Hindlimb muscle (tissue), 1 donor: ENCODE results near the gene TOB1. TPM values are rescaled to one million over a fixed set of nuclear protein-coding genes. Genes with fewer than 3 reads are reported as not detected.
A peak's percentile ranks its signal among the peaks of the same experiment; 100 is the strongest.
"Not testable (repeated sequence)": the region's sequence is repeated elsewhere in the genome, so short reads cannot be mapped to it uniquely, and the experiment has no call there.

Experiments
- DNase-seq: peaks from one replicate; pipeline ENCODE4 v3.0.0-alpha.2; 2013
- polyA plus RNA-seq: library from polyadenylated mRNA; unstranded; fragments of 120-200 nt; gene quantifications from one replicate; pipeline ENCODE4 v1.2.1, GENCODE V29; 2013; ENCODE audit not compliant: insufficient read length

TOB1 gene
- polyA plus RNA-seq, 1 donor: 50.8 TPM

- peak; percentile 95 for DNase-seq
Measured at GRCh38 chr17:50867363-50868139, 1.4 kb upstream of the TOB1 start.

GRCh38 chr17:50866950-50867362 lies 802 bp upstream of the TOB1 start:
- DNase-seq: no peak

GRCh38 chr17:50865868-50866260 lies 290 bp downstream of the TOB1 start:
- DNase-seq: no peak

GRCh38 chr17:50865060-50865867 lies 890 bp downstream of the TOB1 start:
- DNase-seq: peak; percentile 62

GRCh38 chr17:50864747-50865059 lies 1.5 kb downstream of the TOB1 start:
- DNase-seq: no peak

GRCh38 chr17:50863931-50864330 lies 2.2 kb downstream of the TOB1 start:
- DNase-seq: no peak

- DNase-seq: no peak
Measured at GRCh38 chr17:50863221-50863843, 2.8 kb downstream of the TOB1 start.

GRCh38 chr17:50861822-50862528 lies 4.2 kb downstream of the TOB1 start:
- DNase-seq: no peak

GRCh38 chr17:50861334-50861676 lies 4.8 kb downstream of the TOB1 start:
- DNase-seq: no peak

- DNase-seq: not testable (repeated sequence)
Measured at GRCh38 chr17:50859727-50860126, 6.4 kb downstream of the TOB1 start.

GRCh38 chr17:50858486-50859225 lies 7.5 kb downstream of the TOB1 start:
- no peak for DNase-seq

- no peak for DNase-seq
Measured at GRCh38 chr17:50856431-50856830, 9.7 kb downstream of the TOB1 start.

- DNase-seq: no peak
Measured at GRCh38 chr17:50855708-50856330, 10.3 kb downstream of the TOB1 start.

- no peak for DNase-seq
Measured at GRCh38 chr17:50853781-50854180, 12.4 kb downstream of the TOB1 start.

GRCh38 chr17:50853015-50853615 lies 13.0 kb downstream of the TOB1 start:
- no peak for DNase-seq

- DNase-seq: no peak
Measured at GRCh38 chr17:50850640-50851039, 15.5 kb downstream of the TOB1 start.

- no peak for DNase-seq
Measured at GRCh38 chr17:50848711-50849110, 17.4 kb downstream of the TOB1 start.

GRCh38 chr17:50848039-50848438 lies 18.1 kb downstream of the TOB1 start:
- DNase-seq: no peak

- DNase-seq: no peak
Measured at GRCh38 chr17:50847566-50847965, 18.6 kb downstream of the TOB1 start.

- no peak for DNase-seq
Measured at GRCh38 chr17:50845240-50846147, 20.7 kb downstream of the TOB1 start.
